D721Med (cell line): Measurements from ENCODE around the gene PPIA.
"Not testable (repeated sequence)": the region's sequence is repeated elsewhere in the genome, so short reads cannot be mapped to it uniquely, and the experiment has no call there.

Experiments
- DNase-seq: peaks from one replicate; pipeline ENCODE4 v3.0.0; 2011; ENCODE audit warnings: low spot score; ENCODE audit not compliant: insufficient read length
- FAIRE-seq: peaks from 2 replicates; lab custom pipeline; 2011; peaks lifted over from hg19 to GRCh38; lab: Jason Lieb, UNC
- CTCF ChIP-seq: IDR thresholded peaks from 2 replicates; pipeline ENCODE4 v1.5.1; 2012; ENCODE audit warnings: mild to moderate bottlenecking, control low read depth; ENCODE audit not compliant: insufficient read depth; ENCODE audit errors: missing control alignments

Gene PPIA

GRCh38 chr7:44845451-44845850 lies 49.0 kb downstream of the PPIA start:
- DNase-seq: no peak
- no peak for TF ChIP-seq CTCF
- FAIRE-seq: no peak

DNA sequence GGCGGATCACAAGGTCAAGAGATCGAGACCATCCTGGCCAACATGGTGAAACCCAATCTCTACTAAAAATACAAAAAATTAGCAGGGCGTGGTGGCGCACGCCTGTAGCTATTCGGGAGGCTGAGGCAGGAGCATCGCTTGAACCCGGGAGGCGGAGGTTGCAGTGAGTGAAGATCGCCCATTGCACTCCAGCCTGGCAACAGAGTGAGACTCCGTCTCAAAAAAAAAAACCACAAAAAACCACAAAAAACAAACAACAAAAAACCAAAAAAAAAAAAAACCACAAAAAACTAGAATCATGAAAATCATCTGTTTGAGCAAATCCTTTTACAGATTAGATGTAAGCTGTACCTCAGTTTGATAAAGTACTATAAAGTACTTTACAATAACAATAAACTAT lies 49.9 kb downstream of the PPIA start:
- not testable (repeated sequence) for FAIRE-seq, DNase-seq

DNA sequence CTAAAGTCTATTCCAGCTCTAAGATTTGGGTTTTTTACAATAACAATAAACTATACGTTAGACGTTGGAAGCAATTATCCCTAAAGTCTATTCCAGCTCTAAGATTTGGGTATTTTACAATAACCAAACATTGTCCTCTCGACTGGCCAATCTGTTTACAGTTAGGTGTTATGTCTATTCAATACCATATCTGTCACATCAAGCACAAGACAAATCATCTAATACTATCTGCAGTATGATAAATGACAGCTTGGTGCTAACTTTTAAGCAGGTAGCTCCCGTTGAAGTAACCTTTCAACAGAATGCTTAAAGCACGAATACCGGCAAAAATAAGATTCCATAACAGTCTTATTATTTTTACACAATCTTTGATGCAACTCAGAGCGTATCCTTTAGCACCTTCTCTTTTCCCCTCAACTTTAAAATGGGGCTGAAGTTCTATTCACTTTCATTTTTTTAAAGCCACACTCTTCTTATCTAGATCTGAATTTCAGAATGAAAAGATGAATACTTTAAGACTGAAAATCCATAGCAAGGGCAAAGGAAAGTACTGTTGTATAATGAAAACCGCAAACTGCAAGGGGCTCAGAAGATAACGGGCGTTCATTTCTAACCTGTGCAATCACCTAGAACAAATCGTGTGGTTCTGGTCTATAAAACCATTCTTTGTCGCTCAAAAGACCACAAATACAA lies 50.5 kb downstream of the PPIA start:
- no peak for FAIRE-seq
- TF ChIP-seq CTCF: no peak
- no peak for DNase-seq

DNA sequence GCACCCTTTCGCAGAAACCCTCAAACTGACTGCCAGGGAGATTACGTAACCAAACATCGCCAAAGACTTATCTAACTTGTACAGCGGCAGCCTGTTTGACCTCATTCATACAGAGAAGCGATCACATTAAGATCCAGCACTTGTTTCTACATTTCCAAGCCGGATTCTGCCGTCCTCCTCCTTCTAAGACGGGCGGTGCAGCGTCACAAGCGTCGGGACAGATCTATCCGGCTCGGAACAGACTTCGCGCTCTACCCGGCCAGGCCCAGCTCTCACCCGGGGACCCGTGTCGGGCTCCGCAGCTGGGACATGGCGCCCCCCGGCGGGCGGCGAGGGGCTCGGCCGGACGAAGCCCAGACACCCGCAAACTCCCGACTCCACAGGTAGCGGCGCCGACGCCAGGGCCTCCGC lies 51.0 kb downstream of the PPIA start:
- TF ChIP-seq CTCF: peak; percentile 66
- DNase-seq (peak; percentile 68), FAIRE-seq (no peak)

DNA sequence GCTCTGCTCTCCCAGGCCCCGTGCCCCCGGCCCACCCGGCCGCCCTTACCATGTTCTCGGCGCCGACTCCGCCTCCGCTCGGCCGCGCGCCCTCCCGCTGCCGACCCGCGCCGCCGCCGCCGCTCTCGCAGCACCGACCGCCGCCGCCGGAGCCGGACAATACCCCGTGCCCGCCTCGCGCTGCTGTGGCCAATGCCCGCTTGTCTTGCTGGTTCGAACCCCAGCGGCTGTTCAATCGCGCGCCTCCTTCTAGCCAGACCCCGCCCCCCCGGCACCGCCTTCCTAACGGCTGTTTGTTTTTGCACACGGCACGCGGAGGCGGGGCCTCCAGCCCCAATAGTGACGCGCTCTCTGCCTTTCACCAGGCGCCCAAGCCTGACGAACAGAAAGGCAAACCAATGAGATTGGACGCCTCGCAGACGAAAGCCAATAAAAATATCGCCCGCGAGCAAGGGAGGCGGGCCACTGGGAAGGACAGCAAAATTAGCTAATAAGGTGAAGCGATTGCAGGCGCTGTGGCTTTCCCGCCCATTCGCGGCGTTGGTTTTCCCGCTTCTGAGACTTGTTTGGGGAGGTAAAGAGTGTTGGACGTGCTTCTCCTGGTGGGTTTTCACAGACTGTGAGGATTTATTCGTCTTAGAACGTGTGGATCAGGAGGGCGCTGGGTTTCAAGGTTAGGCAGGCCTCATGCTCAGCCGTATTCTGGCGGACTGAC lies 51.6 kb downstream of the PPIA start, which contains the start of gene H2AZ2:
TSS of gene H2AZ2 (minus strand) at position 168 of the 715 bp plus-strand sequence. CDS start at position 52, 116 bp downstream.
- no peak for FAIRE-seq
- peak; percentile 85 for DNase-seq
- no peak for TF ChIP-seq CTCF

GRCh38 chr7:44849259-44849884 lies 52.9 kb downstream of the PPIA start:
- no peak for FAIRE-seq
- no peak for DNase-seq
- no peak for TF ChIP-seq CTCF

GRCh38 chr7:44849885-44850544 lies 53.5 kb downstream of the PPIA start:
- no peak for TF ChIP-seq CTCF
- DNase-seq (no peak), FAIRE-seq (no peak)
